Heart right ventricle (tissue), 16 donors: ENCODE results near the gene SORL1-AS1.

Experiments used
- ATAC-seq, 8 donors: fragments of 200-7000 bp; cut with Tn5 transposase; one replicate each; pipeline ENCODE4 v1.9.1; 2020; ENCODE audit warnings: mild to moderate bottlenecking in 8 of 8, moderate library complexity in 8 of 8, moderate number of reproducible peaks in 1 of 8
- DNase-seq, 2 donors: peaks; one replicate each; pipeline ENCODE4 v3.0.0-alpha.2; 2020
- H3K27ac ChIP-seq, 10 donors: fragments of 200-600 bp; sonication (generic) in 2 of 10; one replicate each; pipeline versions ENCODE4 v1.5.0 to v1.8.0; 2020 to 2022; ENCODE audit warnings: mild to moderate bottlenecking in 3 of 10
- H3K27me3 ChIP-seq, 7 donors: fragments of 200-600 bp; one replicate each; pipeline ENCODE4 v1.8.0; 2021 to 2022; ENCODE audit warnings: mild to moderate bottlenecking in 2 of 7
- H3K36me3 ChIP-seq, 9 donors: fragments of 200-600 bp; sonication (generic) in 1 of 9; one replicate each; pipeline versions ENCODE4 v1.5.0 to v1.8.0; 2020 to 2022; ENCODE audit warnings: mild to moderate bottlenecking in 2 of 9
- H3K4me1 ChIP-seq, 9 donors: fragments of 200-600 bp; sonication (generic) in 1 of 9; one replicate each; pipeline versions ENCODE4 v1.5.0 to v1.8.0; 2020 to 2022; ENCODE audit warnings: mild to moderate bottlenecking in 4 of 9
- H3K4me3 ChIP-seq, 10 donors: fragments of 200-600 bp; sonication (generic) in 2 of 10; one replicate each; pipeline versions ENCODE4 v1.5.0 to v1.8.0; 2020 to 2022; ENCODE audit warnings: mild to moderate bottlenecking in 7 of 10, moderate library complexity in 2 of 10
- H3K9me3 ChIP-seq, 11 donors: fragments of 200-600 bp in 10 of 11; sonication (generic) in 2 of 11; one replicate each; pipeline versions ENCODE4 v1.5.0 to v1.8.0; 2013 to 2022; ENCODE audit warnings: mild to moderate bottlenecking in 2 of 11, control low read depth in 1 of 11, moderate library complexity in 1 of 11
- WGBS, 2 donors: extraction: QIAGEN DNeasy Blood & Tissue Kit; methylation state at CpG; one replicate each; pipeline ENCODE4 v1.1.7; 2013; ENCODE audit warnings: inconsistent platforms in 1 of 2; 5-methylcytosine and 5-hydroxymethylcytosine counted together
- intact Hi-C, 10 donors: fragments of 100-400 bp; cut with DNase I; formaldehyde crosslinking; loops; one replicate each; pipeline versions ENCODE4 v1.11.1 to v1.14.2; 2022
- TF ChIP-seq, protein P1 (sequence below), 9 donors: fragments of 200-600 bp; sonication (generic) in 2 of 9; IDR thresholded peaks; one replicate each; pipeline versions ENCODE4 v1.5.0 to v1.8.0; 2021 to 2022; ENCODE audit warnings: antibody characterized with exemption in 9 of 9, mild to moderate bottlenecking in 5 of 9, moderate library complexity in 1 of 9
- donor health status: Arrhythmogenic right ventricular cardiomyopathy.
- donor health status: ischemic (EF 13 %, LVEDD 7.1; RV severe dilation, severe dysfunction).
- donor health status: healthy with polysubstance abuse.
- donor health status: DM: no; HTN: yes; CAD: no.
- donor health status: DM: no; HTN: no; CAD: no.
- donor health status: ischemic (EF 25% LVEDD 6.9; RV normal size, moderate dysfunction).
- donor health status: ischemic (EF 25% LVEDD 5.7; RV mildly dilated, moderate dysfunction).
- donor health status: healthy.
- donor health status: DM: yes; HTN: yes; CAD: no.
- donor health status: Ischemic cardiomyopathy.
- donor health status: ischemic (EF 35%, LVEDD 5.7; RV mildly dilated, moderate dysfunction).
- donor health status: nonischemic (EF 11% LVEDD 7.7; RV severe dilation, severe dysfunction).
- donor health status: DM: yes; HTN: yes; CAD: no.
- donor health status: PGD.
- donor health status: ischemic (EF 29% LVEDD 5.4; RV normal size, mild dysfunction).
- donor health status: nonischemic (EF 23%, LVEDD 6.1; RV moderate dilation, normal function).

The SORL1-AS1 gene

GRCh38 chr11:121455115-121455514 is 2.3 kb upstream of the SORL1-AS1 start:
- TF ChIP-seq, protein P1, sequence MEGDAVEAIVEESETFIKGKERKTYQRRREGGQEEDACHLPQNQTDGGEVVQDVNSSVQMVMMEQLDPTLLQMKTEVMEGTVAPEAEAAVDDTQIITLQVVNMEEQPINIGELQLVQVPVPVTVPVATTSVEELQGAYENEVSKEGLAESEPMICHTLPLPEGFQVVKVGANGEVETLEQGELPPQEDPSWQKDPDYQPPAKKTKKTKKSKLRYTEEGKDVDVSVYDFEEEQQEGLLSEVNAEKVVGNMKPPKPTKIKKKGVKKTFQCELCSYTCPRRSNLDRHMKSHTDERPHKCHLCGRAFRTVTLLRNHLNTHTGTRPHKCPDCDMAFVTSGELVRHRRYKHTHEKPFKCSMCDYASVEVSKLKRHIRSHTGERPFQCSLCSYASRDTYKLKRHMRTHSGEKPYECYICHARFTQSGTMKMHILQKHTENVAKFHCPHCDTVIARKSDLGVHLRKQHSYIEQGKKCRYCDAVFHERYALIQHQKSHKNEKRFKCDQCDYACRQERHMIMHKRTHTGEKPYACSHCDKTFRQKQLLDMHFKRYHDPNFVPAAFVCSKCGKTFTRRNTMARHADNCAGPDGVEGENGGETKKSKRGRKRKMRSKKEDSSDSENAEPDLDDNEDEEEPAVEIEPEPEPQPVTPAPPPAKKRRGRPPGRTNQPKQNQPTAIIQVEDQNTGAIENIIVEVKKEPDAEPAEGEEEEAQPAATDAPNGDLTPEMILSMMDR (IDR thresholded peaks at IDR 0.05) = no peak
- Histone ChIP-seq H3K4me3 (peak overlapping the region in 1 of 10 donors; percentile 85), H3K27ac (peak overlapping the region in 1 of 10 donors; percentile 90), H3K27me3 (peaks cover 0 to 26% (median 14%) of the 10 kb centered on the region in 7 donors), H3K9me3 (no peaks in the 10 kb centered on the region), H3K36me3 (no peaks in the 10 kb centered on the region), H3K4me1 (peaks cover 0 to 66% (median 5%) of the 10 kb centered on the region in 9 donors)
- no peak for ATAC-seq
- 81 to 94% methylated on average over 3 of the region's 3 CpGs for WGBS, 2 donors
- no peak for DNase-seq
- intact Hi-C loops = loop anchor here in 6 of 10 donors (10.0 kb wide), 5 partner anchors 70 to 140 kb away; no protein-coding TSS in a partner anchor

DNA sequence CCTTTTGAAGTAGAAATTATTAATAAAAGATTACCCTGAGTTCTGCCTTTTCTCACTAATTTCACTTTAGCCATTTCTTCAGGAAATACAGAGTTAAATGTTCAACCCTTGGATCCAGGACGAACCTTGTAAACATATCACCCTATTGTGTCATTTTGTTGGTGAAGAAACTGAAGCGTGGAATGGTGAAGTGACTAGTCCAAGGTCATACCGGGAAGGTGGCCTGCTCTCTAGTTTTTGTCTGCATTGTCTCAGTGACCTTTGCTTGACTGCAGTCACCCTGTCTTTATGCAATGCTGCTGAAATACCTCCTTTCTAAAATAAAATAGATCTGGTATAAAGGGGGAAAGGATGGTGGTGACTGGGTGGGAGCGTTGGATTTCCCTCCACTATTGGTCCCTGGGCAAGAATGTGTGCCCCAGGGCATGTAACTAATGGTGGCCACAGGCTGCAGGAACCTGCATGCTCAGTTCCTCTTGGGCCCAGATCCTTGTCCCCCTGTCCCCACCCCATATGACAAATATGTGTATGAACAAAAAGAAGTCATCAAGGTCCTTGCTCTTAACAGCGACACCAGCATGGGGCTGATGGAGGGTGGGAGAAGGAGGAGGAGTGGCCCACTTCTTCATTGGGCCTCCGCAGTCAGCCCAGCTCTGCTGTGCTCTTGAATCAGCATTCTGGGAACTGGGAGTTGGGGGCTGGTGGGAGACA is 977 bp upstream of the SORL1-AS1 start:
- DNase-seq = no peak
- Histone ChIP-seq H3K4me1 (peaks cover 0 to 74% (median 5%) of the 10 kb centered on the region in 9 donors), H3K36me3 (no peaks in the 10 kb centered on the region), H3K27me3 (peaks cover 0 to 26% (median 14%) of the 10 kb centered on the region in 7 donors), H3K27ac (peak overlapping the region in 1 of 10 donors; percentile 90), H3K4me3 (peak overlapping the region in 2 of 10 donors; percentile 20 to 85), H3K9me3 (no peaks in the 10 kb centered on the region)
- ATAC-seq = no peak
- WGBS, 2 donors = 77 to 83% methylated on average over 6 of the region's 6 CpGs
- TF ChIP-seq, protein P1 (IDR thresholded peaks at IDR 0.05) = no peak
- intact Hi-C loops = loop anchor here in 7 of 10 donors (2.0 to 10.0 kb wide), 7 partner anchors 71 to 141 kb away; no protein-coding TSS in a partner anchor

GRCh38 chr11:121451986-121452608 is 670 bp downstream of the SORL1-AS1 start, which contains the start of gene SORL1:
TSS of gene SORL1 (plus strand) at chr11:121452314. CDS start at chr11:121452332, 18 bp downstream.
- peak; percentile 66 to 76 for DNase-seq
- peak within 1 kb of the TSS in 3 of 10 donors; percentile 21 to 90 (median 32) for H3K27ac ChIP-seq
- WGBS, 2 donors = 0 to 1% methylated on average over 84 to 89 of the region's 89 CpGs
- ATAC-seq = peak; percentile 87 to 94 (median 90)
- H3K36me3 ChIP-seq = no peaks in the 10 kb centered on the region
- peak within 1 kb of the TSS; percentile 50 to 89 (median 75) for H3K4me3 ChIP-seq
- peaks cover 0 to 26% (median 14%) of the 10 kb centered on the region in 7 donors for H3K27me3 ChIP-seq
- intact Hi-C loops = loop anchor here in 7 of 10 donors (2.0 to 10.0 kb wide), 7 partner anchors 73 to 143 kb away; no protein-coding TSS in a partner anchor
- TF ChIP-seq, protein P1 (IDR thresholded peaks at IDR 0.05) = peak in 8 of 9 donors; percentile 38 to 66 (median 44)
- peaks cover 0 to 80% (median 5%) of the 10 kb centered on the region in 9 donors for H3K4me1 ChIP-seq
- no peaks in the 10 kb centered on the region for H3K9me3 ChIP-seq
